Vagina (tissue), 2 donors: ENCODE data around the gene ASPSCR1.
"Not testable (repeated sequence)": the region's sequence is repeated elsewhere in the genome, so short reads cannot be mapped to it uniquely, and the experiment has no call there.

Experiments used
- CTCF ChIP-seq, 3 experiments: fragments of 450-650 bp in 2 of 3; fragments of 200-600 bp in 1 of 3; sonication (generic) in 1 of 3; IDR thresholded peaks; one replicate each; pipeline ENCODE4 v1.5.1; 2017 to 2019; ENCODE audit warnings: antibody characterized with exemption in 3 of 3, mild to moderate bottlenecking in 2 of 3, moderate library complexity in 2 of 3
- POLR2A ChIP-seq, 2 donors: fragments of 450-650 bp; IDR thresholded peaks; one replicate each; pipeline ENCODE4 v1.6.1; 2017; ENCODE audit warnings: antibody characterized with exemption in 2 of 2, mild to moderate bottlenecking in 2 of 2, moderate library complexity in 2 of 2

GRCh38 chr17:82038796-82039409 is 61.5 kb downstream of the ASPSCR1 start:
- TF ChIP-seq POLR2A, CTCF (IDR thresholded peaks at IDR 0.05): not testable (repeated sequence)
